Neural cell (in vitro differentiated cells): ENCODE data around the gene CLEC1B. TPM values are rescaled to one million over a fixed set of nuclear protein-coding genes. Genes with fewer than 3 reads are reported as not detected.

Experiments
- H2AFZ ChIP-seq: fragments of 200-600, 300-800 bp; sonication (generic), shearing (Covaris generic); 2 replicates; pipeline ENCODE4 v1.6.0; 2014; ENCODE audit warnings: low read depth, mild to moderate bottlenecking, antibody characterized with exemption, low read length, moderate library complexity
- H3F3A ChIP-seq: fragments of 200-600 bp; shearing (Covaris generic); 2 replicates; pipeline ENCODE4 v1.6.1; 2016; ENCODE audit warnings: mild to moderate bottlenecking, moderate library complexity, mixed read lengths, antibody characterized with exemption, low read length; ENCODE audit not compliant: insufficient read depth, poor library complexity, severe bottlenecking
- H3K27ac ChIP-seq: fragments of 200-600, 300-800 bp; sonication (generic), shearing (Covaris generic); 2 replicates; pipeline ENCODE4 v1.5.1; 2014; ENCODE audit warnings: mild to moderate bottlenecking, low read length, moderate library complexity
- H3K27me3 ChIP-seq: fragments of 300-800, 200-600 bp; sonication (generic), shearing (Covaris generic); 2 replicates; pipeline ENCODE4 v1.6.0; 2014; ENCODE audit warnings: mild to moderate bottlenecking, low read depth, low read length, moderate library complexity; ENCODE audit not compliant: insufficient read depth
- H3K36me3 ChIP-seq: fragments of 300-800, 200-600 bp; sonication (generic), shearing (Covaris generic); 2 replicates; pipeline ENCODE4 v1.5.1; 2014; ENCODE audit warnings: mild to moderate bottlenecking, antibody characterized with exemption, low read length, moderate library complexity; ENCODE audit not compliant: insufficient read depth
- H3K4me2 ChIP-seq: fragments of 300-800, 200-600 bp; sonication (generic), shearing (Covaris generic); 2 replicates; pipeline ENCODE4 v1.6.0; 2014; ENCODE audit warnings: mild to moderate bottlenecking, low read length
- H3K4me3 ChIP-seq: fragments of 300-800, 200-600 bp; sonication (generic), shearing (Covaris generic); 2 replicates; pipeline ENCODE4 v1.5.1; 2014; ENCODE audit warnings: mild to moderate bottlenecking, low read length, moderate library complexity
- H3K79me2 ChIP-seq: fragments of 200-600 bp; shearing (Covaris generic); replicated peaks from 2 replicates; pipeline ENCODE4 v1.6.0; 2014; ENCODE audit warnings: mild to moderate bottlenecking, low read length, moderate library complexity; ENCODE audit not compliant: insufficient read depth
- H3K9ac ChIP-seq: fragments of 300-800, 200-600 bp; sonication (generic), shearing (Covaris generic); 2 replicates; pipeline ENCODE4 v1.6.1; 2016; ENCODE audit warnings: mild to moderate bottlenecking, low read length, mixed read lengths
- H3K9me2 ChIP-seq: fragments of 200-600 bp; shearing (Covaris generic); 2 replicates; pipeline ENCODE4 v1.6.1; 2016; ENCODE audit warnings: mild to moderate bottlenecking, low read length, mixed read lengths; ENCODE audit not compliant: insufficient read depth
- H3K9me3 ChIP-seq: fragments of 200-600, 300-800 bp; sonication (generic), shearing (Covaris generic); 2 replicates; pipeline ENCODE4 v1.6.1; 2016; ENCODE audit warnings: mild to moderate bottlenecking, mixed run types, low read length, moderate library complexity, mixed read lengths
- H4K20me1 ChIP-seq: fragments of 200-600 bp; shearing (Covaris generic); 2 replicates; pipeline ENCODE4 v1.6.1; 2016; ENCODE audit warnings: mild to moderate bottlenecking, mixed run types; ENCODE audit not compliant: insufficient read depth
- EP300 ChIP-seq: fragments of 450-650 bp; conservative IDR thresholded peaks from 2 replicates; pipeline ENCODE4 v1.6.1; 2014; ENCODE audit warnings: antibody characterized with exemption, mild to moderate bottlenecking, moderate library complexity; ENCODE audit not compliant: poor library complexity, severe bottlenecking
- EZH2 ChIP-seq: fragments of 200-600, 300-800 bp; shearing (Covaris generic), sonication (generic); IDR thresholded peaks from 2 replicates; pipeline ENCODE4 v1.6.1; 2014; ENCODE audit warnings: antibody characterized with exemption, low read length, borderline replicate concordance, mild to moderate bottlenecking; ENCODE audit not compliant: insufficient read depth, poor library complexity, severe bottlenecking
- MXI1 ChIP-seq: fragments of 450-650 bp; conservative IDR thresholded peaks from 2 replicates; pipeline ENCODE4 v1.6.1; 2014; ENCODE audit warnings: antibody characterized with exemption, mild to moderate bottlenecking; ENCODE audit not compliant: poor library complexity, severe bottlenecking
- POLR2AphosphoS5 ChIP-seq: IDR thresholded peaks from 2 replicates; pipeline ENCODE4 v1.6.1; 2012
- RAD21 ChIP-seq: fragments of 450-650 bp; conservative IDR thresholded peaks from 2 replicates; pipeline ENCODE4 v1.6.1; 2014; ENCODE audit warnings: antibody characterized with exemption, mild to moderate bottlenecking, moderate library complexity
- SMC3 ChIP-seq: fragments of 450-650 bp; conservative IDR thresholded peaks from 2 replicates; pipeline ENCODE4 v1.6.1; 2014; ENCODE audit warnings: antibody characterized with exemption, mild to moderate bottlenecking, moderate library complexity; ENCODE audit not compliant: poor library complexity
- TAF1 ChIP-seq: IDR thresholded peaks from 2 replicates; pipeline ENCODE4 v1.6.1; 2012; ENCODE audit warnings: low read depth
- polyA plus RNA-seq: library from polyadenylated mRNA; depleted of rRNA; stranded (reverse); fragments of >200 nt; gene quantifications from 2 replicates; pipeline ENCODE4 v1.2.3, GENCODE V29; 2014
- TF ChIP-seq, protein P1 (sequence below): fragments of 450-650 bp; IDR thresholded peaks from 2 replicates; pipeline ENCODE4 v1.5.1; 2014; ENCODE audit warnings: antibody characterized with exemption, mild to moderate bottlenecking, moderate library complexity; ENCODE audit not compliant: poor library complexity, severe bottlenecking
- TF ChIP-seq, protein P2 (sequence below): IDR thresholded peaks from 2 replicates; pipeline ENCODE4 v1.6.1; 2012; ENCODE audit warnings: borderline replicate concordance

Gene CLEC1B
- polyA plus RNA-seq, 1 donor from 2014 or later, result not detected

- Histone ChIP-seq H3K4me3 (no peak overlapping the region), H3K9me3 (no peaks in the 10 kb centered on the region), H3K4me2 (no peak overlapping the region), H3K9ac (no peak overlapping the region), H3K36me3 (no peaks in the 10 kb centered on the region), H4K20me1 (no peaks in the 10 kb centered on the region), H3K79me2 (no peaks in the 10 kb centered on the region), H3F3A (no peaks in the 10 kb centered on the region), H3K27me3 (no peaks in the 10 kb centered on the region), H3K27ac (no peak overlapping the region), H3K9me2 (no peaks in the 10 kb centered on the region), H2AFZ (no peak overlapping the region)
- TF ChIP-seq, protein P1, sequence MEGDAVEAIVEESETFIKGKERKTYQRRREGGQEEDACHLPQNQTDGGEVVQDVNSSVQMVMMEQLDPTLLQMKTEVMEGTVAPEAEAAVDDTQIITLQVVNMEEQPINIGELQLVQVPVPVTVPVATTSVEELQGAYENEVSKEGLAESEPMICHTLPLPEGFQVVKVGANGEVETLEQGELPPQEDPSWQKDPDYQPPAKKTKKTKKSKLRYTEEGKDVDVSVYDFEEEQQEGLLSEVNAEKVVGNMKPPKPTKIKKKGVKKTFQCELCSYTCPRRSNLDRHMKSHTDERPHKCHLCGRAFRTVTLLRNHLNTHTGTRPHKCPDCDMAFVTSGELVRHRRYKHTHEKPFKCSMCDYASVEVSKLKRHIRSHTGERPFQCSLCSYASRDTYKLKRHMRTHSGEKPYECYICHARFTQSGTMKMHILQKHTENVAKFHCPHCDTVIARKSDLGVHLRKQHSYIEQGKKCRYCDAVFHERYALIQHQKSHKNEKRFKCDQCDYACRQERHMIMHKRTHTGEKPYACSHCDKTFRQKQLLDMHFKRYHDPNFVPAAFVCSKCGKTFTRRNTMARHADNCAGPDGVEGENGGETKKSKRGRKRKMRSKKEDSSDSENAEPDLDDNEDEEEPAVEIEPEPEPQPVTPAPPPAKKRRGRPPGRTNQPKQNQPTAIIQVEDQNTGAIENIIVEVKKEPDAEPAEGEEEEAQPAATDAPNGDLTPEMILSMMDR, result no peak
- TF ChIP-seq EP300 (no peak), POLR2AphosphoS5 (no peak), EZH2 (no peak), RAD21 (no peak), SMC3 (no peak), TAF1 (no peak), MXI1 (no peak)
- TF ChIP-seq, protein P2, sequence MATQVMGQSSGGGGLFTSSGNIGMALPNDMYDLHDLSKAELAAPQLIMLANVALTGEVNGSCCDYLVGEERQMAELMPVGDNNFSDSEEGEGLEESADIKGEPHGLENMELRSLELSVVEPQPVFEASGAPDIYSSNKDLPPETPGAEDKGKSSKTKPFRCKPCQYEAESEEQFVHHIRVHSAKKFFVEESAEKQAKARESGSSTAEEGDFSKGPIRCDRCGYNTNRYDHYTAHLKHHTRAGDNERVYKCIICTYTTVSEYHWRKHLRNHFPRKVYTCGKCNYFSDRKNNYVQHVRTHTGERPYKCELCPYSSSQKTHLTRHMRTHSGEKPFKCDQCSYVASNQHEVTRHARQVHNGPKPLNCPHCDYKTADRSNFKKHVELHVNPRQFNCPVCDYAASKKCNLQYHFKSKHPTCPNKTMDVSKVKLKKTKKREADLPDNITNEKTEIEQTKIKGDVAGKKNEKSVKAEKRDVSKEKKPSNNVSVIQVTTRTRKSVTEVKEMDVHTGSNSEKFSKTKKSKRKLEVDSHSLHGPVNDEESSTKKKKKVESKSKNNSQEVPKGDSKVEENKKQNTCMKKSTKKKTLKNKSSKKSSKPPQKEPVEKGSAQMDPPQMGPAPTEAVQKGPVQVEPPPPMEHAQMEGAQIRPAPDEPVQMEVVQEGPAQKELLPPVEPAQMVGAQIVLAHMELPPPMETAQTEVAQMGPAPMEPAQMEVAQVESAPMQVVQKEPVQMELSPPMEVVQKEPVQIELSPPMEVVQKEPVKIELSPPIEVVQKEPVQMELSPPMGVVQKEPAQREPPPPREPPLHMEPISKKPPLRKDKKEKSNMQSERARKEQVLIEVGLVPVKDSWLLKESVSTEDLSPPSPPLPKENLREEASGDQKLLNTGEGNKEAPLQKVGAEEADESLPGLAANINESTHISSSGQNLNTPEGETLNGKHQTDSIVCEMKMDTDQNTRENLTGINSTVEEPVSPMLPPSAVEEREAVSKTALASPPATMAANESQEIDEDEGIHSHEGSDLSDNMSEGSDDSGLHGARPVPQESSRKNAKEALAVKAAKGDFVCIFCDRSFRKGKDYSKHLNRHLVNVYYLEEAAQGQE, result no peak
Observed at GRCh38 chr12:9951026-9951675, 47.8 kb downstream of the CLEC1B start.

- no peak overlapping the region for H3K9ac ChIP-seq
- no peak overlapping the region for H3K4me3 ChIP-seq
- H3K79me2 ChIP-seq, result no peaks in the 10 kb centered on the region
- H3F3A ChIP-seq, result no peaks in the 10 kb centered on the region
- H3K9me3 ChIP-seq, result no peaks in the 10 kb centered on the region
- no peak overlapping the region for H2AFZ ChIP-seq
- TF ChIP-seq MXI1 (no peak), EZH2 (no peak), TAF1 (no peak), POLR2AphosphoS5 (no peak)
- H3K27ac ChIP-seq, result no peak overlapping the region
- no peak overlapping the region for H3K4me2 ChIP-seq
- no peaks in the 10 kb centered on the region for H3K9me2 ChIP-seq
- no peaks in the 10 kb centered on the region for H3K27me3 ChIP-seq
- no peaks in the 10 kb centered on the region for H4K20me1 ChIP-seq
- no peaks in the 10 kb centered on the region for H3K36me3 ChIP-seq
Observed at GRCh38 chr12:9948606-9949296, 50.2 kb downstream of the CLEC1B start.
